ENCODE data around the gene TMEM132E.

Gene TMEM132E

GRCh38 chr17:34665819-34666763 is 86.7 kb downstream of the TMEM132E start:
- DNase-seq = no peak

DNA sequence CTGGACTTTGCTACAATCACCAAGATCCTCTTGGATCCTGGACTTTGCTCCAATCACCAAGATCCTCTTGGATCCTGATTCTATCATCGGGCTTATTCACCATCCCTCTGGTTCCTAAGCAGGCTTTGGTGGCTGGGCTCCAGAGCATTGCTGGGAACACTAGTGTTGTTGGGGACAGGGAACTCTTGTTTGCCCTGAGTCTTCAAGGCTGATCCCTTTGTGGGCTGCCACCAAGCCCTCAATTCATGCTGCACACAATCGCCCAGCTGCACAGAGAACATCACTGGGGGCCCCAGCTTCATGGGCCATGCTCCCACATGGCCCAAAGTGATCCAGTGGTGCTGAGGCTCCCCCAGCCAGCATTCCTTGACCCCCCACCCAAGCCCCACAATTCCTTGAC is 88.3 kb downstream of the TMEM132E start:
- DNase-seq = no peak

DNA sequence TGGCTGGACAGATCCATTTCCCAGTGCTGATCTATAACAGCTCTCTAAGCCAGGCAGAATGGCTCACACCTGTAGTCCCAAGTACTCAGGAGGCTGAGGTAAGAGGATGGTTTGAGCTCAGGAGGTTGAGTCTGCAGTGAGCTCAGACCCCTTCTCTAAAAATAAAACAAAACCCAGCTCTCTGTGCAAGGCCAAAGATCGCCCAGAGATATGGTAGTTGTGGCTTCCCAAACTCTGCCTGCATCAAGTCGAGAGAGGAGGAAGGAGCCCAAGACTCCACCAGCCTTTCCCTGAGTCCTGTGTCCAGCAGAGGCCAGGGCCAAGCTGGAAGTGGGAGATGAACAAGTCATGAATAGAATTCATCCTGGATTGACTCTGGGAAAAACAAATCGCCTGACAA is 88.8 kb downstream of the TMEM132E start:
- DNase-seq = no peak

DNA sequence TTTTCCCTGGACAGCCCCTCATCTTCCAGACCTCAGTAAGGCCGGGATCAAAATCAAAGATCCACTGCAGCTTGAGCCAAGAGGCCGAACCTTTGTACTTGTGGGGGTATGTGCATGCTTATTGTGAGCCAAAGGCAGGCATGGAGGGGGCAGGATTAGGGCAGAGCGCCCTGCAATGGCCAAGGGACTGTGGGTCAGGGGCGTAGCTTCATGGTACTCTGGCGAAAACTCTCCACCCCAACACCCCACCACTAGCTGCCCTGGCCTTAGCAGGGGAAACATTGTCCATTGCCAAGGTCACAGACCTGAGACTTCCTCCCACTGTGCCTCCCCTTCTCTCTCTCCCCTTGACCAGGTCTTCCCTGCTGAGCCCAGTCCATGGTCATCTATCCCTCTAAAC is 90.1 kb downstream of the TMEM132E start:
- no peak for DNase-seq

DNA sequence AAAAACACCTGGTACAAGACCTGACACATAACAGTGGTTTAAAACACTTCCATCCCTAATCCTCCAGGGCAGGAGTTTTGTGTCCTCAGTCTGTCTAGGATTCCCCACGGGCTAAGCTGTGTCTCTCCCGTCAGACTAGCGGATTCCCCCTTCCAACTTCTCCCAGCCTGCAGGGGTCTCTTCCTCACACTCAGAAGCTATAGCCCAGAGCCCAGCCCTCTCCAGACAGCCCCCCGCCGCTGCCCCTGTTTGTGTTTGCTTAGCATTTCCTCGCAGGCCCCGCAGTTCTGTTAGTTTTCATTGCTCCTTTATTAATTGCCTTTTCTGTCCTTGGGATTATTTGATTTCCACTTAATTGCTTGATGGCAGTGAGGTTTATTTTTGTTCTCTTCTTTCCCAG is 91.2 kb downstream of the TMEM132E start:
- no peak for DNase-seq

- DNase-seq = no peak
Observed at GRCh38 chr17:34671191-34671590, 91.8 kb downstream of the TMEM132E start.

DNA sequence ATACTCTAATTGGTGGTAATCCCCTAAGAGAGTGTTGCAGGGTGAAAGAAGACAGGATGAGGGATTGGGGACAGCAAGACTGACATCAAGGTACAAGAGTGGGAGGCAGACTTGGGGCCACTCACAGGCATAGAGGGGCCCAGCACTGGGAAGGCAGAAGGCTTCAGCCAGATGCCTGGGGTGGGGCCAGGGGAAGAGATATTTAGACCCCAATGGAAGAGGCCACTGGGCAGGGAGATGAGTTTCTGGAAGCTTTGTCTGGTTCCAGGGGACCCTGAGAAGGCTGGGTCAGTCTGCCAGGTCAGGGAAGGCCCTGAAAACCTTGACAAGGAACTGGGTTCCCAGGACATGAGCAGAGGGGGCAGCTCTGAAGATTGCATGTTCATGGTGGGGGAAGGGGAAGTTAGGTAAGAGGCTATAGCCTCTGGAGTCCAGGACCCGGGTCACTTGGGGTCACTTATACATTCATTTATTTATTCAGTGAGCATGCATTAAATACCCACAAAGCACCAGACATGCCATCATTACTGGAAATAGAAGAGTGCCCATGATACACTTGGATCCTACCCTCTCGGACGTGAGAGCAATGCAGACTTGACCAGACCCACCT is 92.9 kb downstream of the TMEM132E start:
- no peak for DNase-seq

DNA sequence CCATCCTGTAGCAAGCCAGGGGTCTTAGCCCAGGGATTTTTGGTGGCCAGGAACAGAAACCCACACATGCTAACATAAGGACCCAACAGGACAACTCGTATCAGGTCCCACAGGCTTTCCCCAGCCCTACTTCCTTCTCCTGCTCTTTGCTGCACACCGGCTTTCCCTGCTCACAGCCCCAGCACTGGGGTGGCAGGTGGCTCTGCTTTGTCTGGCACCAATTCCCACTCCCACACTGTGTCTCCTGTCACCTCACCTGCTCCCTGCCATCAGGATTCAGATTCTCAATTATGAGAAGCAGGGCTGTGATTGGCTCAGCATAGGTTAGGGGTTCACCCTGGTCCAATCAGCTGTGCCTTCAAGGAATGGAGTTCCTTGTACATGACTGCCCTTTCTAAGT is 94.1 kb downstream of the TMEM132E start:
- DNase-seq = no peak

DNA sequence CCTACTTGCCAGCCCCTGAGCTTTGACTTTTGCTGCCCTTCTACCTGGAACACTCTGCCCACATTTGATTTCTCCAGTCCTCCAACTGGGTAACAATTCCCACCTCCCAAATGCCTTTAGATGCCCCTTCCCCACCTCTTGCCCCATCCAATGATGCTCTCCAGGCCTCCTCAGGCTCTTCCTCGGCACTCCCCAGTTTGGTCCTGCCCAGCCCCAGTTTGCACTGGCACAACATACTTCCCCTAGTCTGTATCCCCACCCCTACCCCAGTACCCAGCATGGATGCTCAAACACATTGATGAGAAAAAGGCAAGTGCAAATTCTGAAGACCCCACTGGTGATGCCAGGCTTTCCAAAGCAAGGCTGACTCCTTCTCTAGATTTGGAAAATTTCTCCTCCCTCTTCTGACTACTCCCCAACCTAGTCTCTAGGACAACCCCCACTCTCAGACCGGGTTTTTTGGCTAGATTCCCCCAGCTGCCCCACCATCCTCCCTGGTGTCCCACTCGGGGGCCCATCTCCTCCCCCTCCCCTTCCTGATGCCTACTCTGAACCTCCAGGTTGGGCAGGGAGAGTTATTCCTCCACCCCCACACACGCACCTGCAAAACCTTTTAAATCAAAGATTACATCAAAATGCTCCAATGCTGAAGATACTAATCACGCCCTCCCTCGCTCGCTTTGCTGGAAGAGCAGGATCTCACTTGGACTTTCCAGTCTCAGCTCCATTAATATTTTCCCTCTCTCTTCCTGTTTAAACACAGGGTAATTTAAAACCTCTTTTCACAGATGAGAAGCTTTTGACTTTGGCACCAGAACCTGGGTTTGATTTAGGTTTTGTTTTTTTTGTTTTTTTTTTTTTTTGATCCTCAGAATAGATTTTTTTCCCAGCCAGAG is 94.9 kb downstream of the TMEM132E start:
- DNase-seq = no peak

GRCh38 chr17:34675143-34675542 is 95.8 kb downstream of the TMEM132E start:
- no peak for DNase-seq

DNA sequence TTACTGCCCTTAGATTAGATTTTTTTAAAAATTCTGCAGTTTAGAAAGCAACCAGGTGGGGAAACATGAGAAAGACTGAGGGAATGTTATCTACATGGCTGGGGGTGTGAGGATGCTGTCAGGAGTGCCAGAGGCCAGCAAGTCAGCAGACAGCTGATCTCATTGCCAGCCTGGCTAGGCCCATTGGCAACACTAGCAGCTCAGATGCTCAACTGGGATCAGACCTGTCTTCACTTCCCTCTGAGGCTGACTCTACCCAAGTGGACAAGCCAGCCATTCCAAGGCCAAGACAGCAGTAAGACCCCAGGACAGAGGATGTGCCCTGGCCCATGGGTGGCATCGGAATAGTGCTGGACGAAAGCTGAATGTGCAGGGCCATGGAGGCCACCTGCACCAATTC is 96.2 kb downstream of the TMEM132E start:
- DNase-seq = no peak

DNA sequence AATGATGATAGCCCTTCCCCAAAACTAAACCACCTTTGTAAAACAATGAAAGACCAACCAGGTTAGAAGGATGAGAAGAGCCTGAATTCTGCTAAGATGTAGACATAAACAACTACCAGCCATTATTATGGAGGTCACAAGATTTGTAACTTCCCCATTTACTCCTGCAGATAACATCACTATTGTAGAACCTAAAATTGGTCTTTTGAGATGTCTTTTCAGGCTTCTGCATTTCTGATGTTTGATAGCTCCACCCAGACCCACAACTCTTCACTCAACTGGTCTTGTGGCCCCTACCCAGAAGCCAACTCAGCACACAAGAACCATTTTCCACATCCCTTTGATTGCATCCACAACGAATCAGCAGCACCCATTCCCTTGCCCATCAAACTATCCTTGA is 100.8 kb downstream of the TMEM132E start:
- no peak for DNase-seq

DNA sequence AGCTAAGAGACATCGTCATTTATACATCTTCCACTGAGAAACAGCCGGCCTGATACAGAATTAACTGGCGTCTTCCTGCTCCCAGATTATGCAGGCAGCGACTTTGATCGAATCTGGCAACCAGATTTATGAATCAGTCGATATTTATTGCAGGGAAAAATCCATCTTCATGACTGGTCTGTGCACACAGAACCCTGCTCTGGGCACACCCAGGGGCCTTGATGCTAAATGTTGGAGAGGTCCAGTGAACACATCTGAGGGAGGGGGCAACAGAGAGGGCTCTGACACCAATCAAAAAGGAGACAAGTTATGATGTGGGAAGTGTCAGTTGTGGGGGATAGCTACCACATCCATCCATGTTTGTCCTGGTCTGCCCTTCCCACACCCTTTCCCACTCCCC is 102.9 kb downstream of the TMEM132E start:
- no peak for DNase-seq

GRCh38 chr17:34683390-34683789 is 104.0 kb downstream of the TMEM132E start:
- DNase-seq = no peak
